HepG2 (cell line): Measurements from ENCODE around the gene CCT4. TPM values are rescaled to one million over a fixed set of nuclear protein-coding genes. Genes with fewer than 3 reads are reported as not detected.

Experiments used
- IKZF1 ChIP-seq: fragments of 450-650 bp; IDR thresholded peaks from 2 replicates; pipeline ENCODE4 v1.7.1; 2016
- KIAA2018 ChIP-seq: sonication (generic); formaldehyde crosslinking; IDR thresholded peaks from 2 replicates; pipeline ENCODE4 v1.5.0; 2020; ENCODE audit warnings: mild to moderate bottlenecking, missing genetic modification reagents, borderline replicate concordance
- LCORL ChIP-seq, 2 experiments: fragments of 450-650 bp in 1 of 2; sonication (generic) in 1 of 2; formaldehyde crosslinking in 1 of 2; IDR thresholded peaks; 2 replicates each; pipeline versions ENCODE4 v1.5.0 to v1.6.1; 2017 to 2020; ENCODE audit warnings: antibody characterized with exemption in 1 of 2, missing genetic modification reagents in 1 of 2
- SMARCE1 ChIP-seq: fragments of 450-650 bp; IDR thresholded peaks from 2 replicates; pipeline ENCODE4 v1.6.1; 2017; ENCODE audit warnings: borderline replicate concordance
- TBP ChIP-seq: sonication (generic); formaldehyde crosslinking; IDR thresholded peaks from 2 replicates; pipeline ENCODE4 v1.5.0; 2020; ENCODE audit warnings: missing genetic modification reagents
- ZBTB21 ChIP-seq: sonication (generic); formaldehyde crosslinking; IDR thresholded peaks from 2 replicates; pipeline ENCODE4 v1.4.0; 2020; ENCODE audit warnings: missing genetic modification reagents
- ZNF10 ChIP-seq: sonication (generic); formaldehyde crosslinking; IDR thresholded peaks from 2 replicates; pipeline ENCODE4 v1.4.0; 2020; ENCODE audit warnings: mild to moderate bottlenecking, low read depth, missing genetic modification reagents, borderline replicate concordance
- ZNF138 ChIP-seq: sonication (generic); formaldehyde crosslinking; IDR thresholded peaks from 2 replicates; pipeline ENCODE4 v1.5.0; 2020; ENCODE audit warnings: mild to moderate bottlenecking, low read depth, missing genetic modification reagents
- ZNF451 ChIP-seq: sonication (generic); formaldehyde crosslinking; IDR thresholded peaks from 2 replicates; pipeline ENCODE4 v1.5.0; 2020; ENCODE audit warnings: mild to moderate bottlenecking, missing genetic modification reagents
- ZNF512B ChIP-seq: sonication (generic); formaldehyde crosslinking; IDR thresholded peaks from 2 replicates; pipeline ENCODE4 v1.5.1; 2020; ENCODE audit warnings: missing genetic modification reagents, mild to moderate bottlenecking, borderline replicate concordance
- ZNF556 ChIP-seq: sonication (generic); formaldehyde crosslinking; IDR thresholded peaks from 2 replicates; pipeline ENCODE4 v1.4.0; 2020; ENCODE audit warnings: mild to moderate bottlenecking, missing genetic modification reagents, borderline replicate concordance
- ZNF570 ChIP-seq: sonication (generic); formaldehyde crosslinking; IDR thresholded peaks from 2 replicates; pipeline ENCODE4 v1.4.0; 2020; ENCODE audit warnings: mild to moderate bottlenecking, missing genetic modification reagents, borderline replicate concordance
- ZNF629 ChIP-seq: sonication (generic); formaldehyde crosslinking; conservative IDR thresholded peaks from 2 replicates; pipeline ENCODE4 v1.5.0; 2020; ENCODE audit warnings: missing genetic modification reagents
- ZNF790 ChIP-seq: sonication (generic); formaldehyde crosslinking; IDR thresholded peaks from 2 replicates; pipeline ENCODE4 v1.8.0; 2022; ENCODE audit warnings: missing genetic modification reagents, mild to moderate bottlenecking, borderline replicate concordance
- polyA plus RNA-seq, 8 experiments: library from polyadenylated mRNA; depleted of rRNA in 3 of 8; stranded (reverse) in 7 of 8; unstranded in 1 of 8; fragments of >200 nt; fragmentation: Illumina TruSeq in 4 of 8; extraction: Trizol in 4 of 8; gene quantifications; 2 replicates each; pipeline versions ENCODE4 v1.2.1 to v1.2.3, GENCODE V29; 2011 to 2016; ENCODE audit warnings: low read depth in 4 of 8, missing spikeins in 1 of 8, mixed read lengths in 1 of 8; ENCODE audit not compliant: insufficient read depth in 1 of 8
- total RNA-seq, 5 experiments: library from RNA; depleted of rRNA; stranded (reverse); fragments of >200 nt; fragmentation: Illumina TruSeq; extraction: Trizol; gene quantifications; 2 replicates each; pipeline ENCODE4 v1.2.3, GENCODE V29; 2016; ENCODE audit warnings: low read depth in 1 of 5
- TF ChIP-seq, protein P1 (sequence below): sonication (generic); formaldehyde crosslinking; IDR thresholded peaks from 2 replicates; pipeline ENCODE4 v1.5.0; 2020; ENCODE audit warnings: missing genetic modification reagents, mild to moderate bottlenecking, borderline replicate concordance

CCT4 gene
- total and polyA plus RNA-seq, 2 of the 13 experiments (the other 11 are each of a cell fraction or from before 2014, with no cell fraction given): 138 to 340 TPM

- TF ChIP-seq KIAA2018 (CRISPR knock-in tag): peak; percentile 81; the same call in 1 of the 2 replicates
- peak; percentile 43 for TF ChIP-seq ZNF629 (CRISPR knock-in tag)
- TF ChIP-seq IKZF1: no peak
- TF ChIP-seq ZNF10 (CRISPR knock-in tag): no peak
- TF ChIP-seq, protein P1, sequence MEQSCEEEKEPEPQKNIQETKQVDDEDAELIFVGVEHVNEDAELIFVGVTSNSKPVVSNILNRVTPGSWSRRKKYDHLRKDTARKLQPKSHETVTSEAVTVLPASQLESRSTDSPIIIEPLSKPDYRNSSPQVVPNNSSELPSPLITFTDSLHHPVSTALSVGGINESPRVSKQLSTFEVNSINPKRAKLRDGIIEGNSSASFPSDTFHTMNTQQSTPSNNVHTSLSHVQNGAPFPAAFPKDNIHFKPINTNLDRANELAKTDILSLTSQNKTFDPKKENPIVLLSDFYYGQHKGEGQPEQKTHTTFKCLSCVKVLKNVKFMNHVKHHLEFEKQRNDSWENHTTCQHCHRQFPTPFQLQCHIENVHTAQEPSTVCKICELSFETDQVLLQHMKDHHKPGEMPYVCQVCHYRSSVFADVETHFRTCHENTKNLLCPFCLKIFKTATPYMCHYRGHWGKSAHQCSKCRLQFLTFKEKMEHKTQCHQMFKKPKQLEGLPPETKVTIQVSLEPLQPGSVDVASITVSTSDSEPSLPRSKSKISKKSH: peak; percentile 67; the same call in 1 of the 2 replicates
- TF ChIP-seq ZNF790 (CRISPR knock-in tag): peak; percentile 97; the same call in 1 of the 2 replicates
- TF ChIP-seq TBP (CRISPR knock-in tag): 0 out of 2 replicates have a peak, but pooled peaks have one; percentile 72
- peak; percentile 51 for TF ChIP-seq ZBTB21 (CRISPR knock-in tag)
- TF ChIP-seq ZNF556 (CRISPR knock-in tag): peak; percentile 98
- 0 out of 2 replicates have a peak, but pooled peaks have one; percentile 36 for TF ChIP-seq LCORL (IDR thresholded peaks at IDR 0.05)
- TF ChIP-seq LCORL (CRISPR knock-in tag; IDR thresholded peaks at IDR 0.05): peak; percentile 73; the same call in 1 of the 2 replicates
- no peak for TF ChIP-seq SMARCE1
- TF ChIP-seq ZNF451 (CRISPR knock-in tag): peak; percentile 95
- peak; percentile 87; the same call in 1 of the 2 replicates for TF ChIP-seq ZNF512B (CRISPR knock-in tag)
- 0 out of 2 replicates have a peak, but pooled peaks have one; percentile 80 for TF ChIP-seq ZNF570
- TF ChIP-seq ZNF138: peak; percentile 97
Measured at GRCh38 chr2:61888267-61889055, at the start of gene CCT4 (continued).
